Ectodermal cell (in vitro differentiated cells): ENCODE measurements around the gene STAT4.

Experiments
- H3K27ac ChIP-seq: 2 replicates; pipeline ENCODE4 v1.7.0; 2013; ENCODE audit warnings: mild to moderate bottlenecking, low read depth, low read length; ENCODE audit not compliant: insufficient read depth, poor library complexity, severe bottlenecking
- H3K27me3 ChIP-seq: 2 replicates; pipeline ENCODE4 v1.7.0; 2013; ENCODE audit warnings: mild to moderate bottlenecking, low read length; ENCODE audit not compliant: insufficient read depth, control insufficient read depth, poor library complexity, severe bottlenecking
- H3K36me3 ChIP-seq: one replicate; pipeline ENCODE4 v1.7.0; 2013; ENCODE audit warnings: low read length; ENCODE audit not compliant: control insufficient read depth, insufficient read depth
- H3K4me1 ChIP-seq: one replicate; pipeline ENCODE4 v1.7.0; 2013; ENCODE audit warnings: low read length; ENCODE audit not compliant: control insufficient read depth, insufficient read depth
- H3K4me3 ChIP-seq: 2 replicates; pipeline ENCODE4 v1.7.0; 2013; ENCODE audit warnings: low read depth, low read length, control low read depth; ENCODE audit not compliant: insufficient read depth
- H3K9me3 ChIP-seq: 2 replicates; pipeline ENCODE4 v1.7.0; 2013; ENCODE audit warnings: mild to moderate bottlenecking, low read length, moderate library complexity; ENCODE audit not compliant: control insufficient read depth
- WGBS, 2 experiments: methylation state at CpG; one replicate each; pipeline ENCODE4 v1.1.7; 2013; ENCODE audit warnings: missing lambda C conversion rate in 2 of 2; 5-methylcytosine and 5-hydroxymethylcytosine counted together

Gene STAT4

GRCh38 chr2:191148791-191149190 is 2.0 kb downstream of the STAT4 start:
- Histone ChIP-seq H3K4me3 (no peak overlapping the region), H3K36me3 (no peaks in the 10 kb centered on the region), H3K4me1 (no peaks in the 10 kb centered on the region), H3K27me3 (peaks cover 31% of the 10 kb centered on the region), H3K9me3 (no peaks in the 10 kb centered on the region), H3K27ac (no peak overlapping the region)
- WGBS, 2 experiments: 89 to 92% methylated on average over 2 of the region's 2 CpGs

GRCh38 chr2:191148281-191148680 is 2.5 kb downstream of the STAT4 start:
- no peaks in the 10 kb centered on the region for H3K36me3 ChIP-seq
- H3K4me3 ChIP-seq: no peak overlapping the region
- H3K4me1 ChIP-seq: no peaks in the 10 kb centered on the region
- peaks cover 31% of the 10 kb centered on the region for H3K27me3 ChIP-seq
- no peak overlapping the region for H3K27ac ChIP-seq
- H3K9me3 ChIP-seq: no peaks in the 10 kb centered on the region
- 77 to 94% methylated on average over 1 of the region's 1 CpG for WGBS, 2 experiments

- H3K4me3 ChIP-seq: no peak overlapping the region
- WGBS, 2 experiments: 95 to 98% methylated on average over 3 to 4 of the region's 4 CpGs
Observed at GRCh38 chr2:191145769-191146471, 4.9 kb downstream of the STAT4 start.

GRCh38 chr2:191144217-191144616 is 6.6 kb downstream of the STAT4 start:
- Histone ChIP-seq H3K36me3 (no peaks in the 10 kb centered on the region), H3K4me1 (no peaks in the 10 kb centered on the region), H3K4me3 (no peak overlapping the region), H3K27me3 (peaks cover 8% of the 10 kb centered on the region), H3K27ac (no peak overlapping the region), H3K9me3 (no peaks in the 10 kb centered on the region)
- WGBS, 2 experiments: 77 to 80% methylated on average over 4 of the region's 4 CpGs

More at GRCh38 chr2:191145769-191146471, 4.9 kb downstream of the STAT4 start:
- H3K36me3 ChIP-seq: no peaks in the 10 kb centered on the region
- H3K9me3 ChIP-seq: no peaks in the 10 kb centered on the region
- H3K27ac ChIP-seq: no peak overlapping the region
- H3K4me1 ChIP-seq: no peaks in the 10 kb centered on the region
- peaks cover 25% of the 10 kb centered on the region for H3K27me3 ChIP-seq

- Histone ChIP-seq H3K27ac (no peak overlapping the region), H3K4me1 (no peaks in the 10 kb centered on the region), H3K27me3 (peaks cover 4% of the 10 kb centered on the region), H3K4me3 (no peak overlapping the region), H3K36me3 (no peaks in the 10 kb centered on the region), H3K9me3 (no peaks in the 10 kb centered on the region)
- no CpG with 5 or more reads among the region's 1 CpG for WGBS, 2 experiments
Observed at GRCh38 chr2:191143791-191144190, 7.0 kb downstream of the STAT4 start.

- Histone ChIP-seq H3K4me3 (no peak overlapping the region), H3K36me3 (no peaks in the 10 kb centered on the region), H3K27ac (no peak overlapping the region), H3K27me3 (no peaks in the 10 kb centered on the region), H3K9me3 (no peaks in the 10 kb centered on the region), H3K4me1 (no peaks in the 10 kb centered on the region)
- 92 to 98% methylated on average over 2 of the region's 2 CpGs for WGBS, 2 experiments
Observed at GRCh38 chr2:191128911-191129304, 21.9 kb downstream of the STAT4 start.

- 83 to 85% methylated on average over 6 to 8 of the region's 8 CpGs for WGBS, 2 experiments
- Histone ChIP-seq H3K9me3 (no peaks in the 10 kb centered on the region), H3K36me3 (no peaks in the 10 kb centered on the region), H3K4me3 (no peak overlapping the region), H3K27ac (no peak overlapping the region), H3K27me3 (no peaks in the 10 kb centered on the region), H3K4me1 (no peaks in the 10 kb centered on the region)
Observed at GRCh38 chr2:191128172-191128910, 22.5 kb downstream of the STAT4 start.

- H3K4me3 ChIP-seq: no peak overlapping the region
- WGBS, 2 experiments: 94 to 98% methylated on average over 3 of the region's 3 CpGs
- no peak overlapping the region for H3K27ac ChIP-seq
- no peaks in the 10 kb centered on the region for H3K27me3 ChIP-seq
- no peaks in the 10 kb centered on the region for H3K36me3 ChIP-seq
- no peaks in the 10 kb centered on the region for H3K4me1 ChIP-seq
- H3K9me3 ChIP-seq: no peaks in the 10 kb centered on the region
Observed at GRCh38 chr2:191127235-191127634, 23.6 kb downstream of the STAT4 start.

GRCh38 chr2:191126386-191127085 is 24.3 kb downstream of the STAT4 start:
- 77 to 91% methylated on average over 4 of the region's 4 CpGs for WGBS, 2 experiments
- Histone ChIP-seq H3K4me3 (no peak overlapping the region), H3K4me1 (no peaks in the 10 kb centered on the region), H3K27ac (no peak overlapping the region), H3K9me3 (no peaks in the 10 kb centered on the region), H3K36me3 (no peaks in the 10 kb centered on the region), H3K27me3 (no peaks in the 10 kb centered on the region)

GRCh38 chr2:191125646-191126045 is 25.1 kb downstream of the STAT4 start:
- H3K4me3 ChIP-seq: no peak overlapping the region
- H3K27me3 ChIP-seq: no peaks in the 10 kb centered on the region
- no peaks in the 10 kb centered on the region for H3K4me1 ChIP-seq
- no peaks in the 10 kb centered on the region for H3K9me3 ChIP-seq
- WGBS, 2 experiments: 42 to 47% methylated on average over 2 of the region's 2 CpGs
- H3K27ac ChIP-seq: no peak overlapping the region
- no peaks in the 10 kb centered on the region for H3K36me3 ChIP-seq
